ENCODE results near the gene SLIT3.

The SLIT3 gene

DNA sequence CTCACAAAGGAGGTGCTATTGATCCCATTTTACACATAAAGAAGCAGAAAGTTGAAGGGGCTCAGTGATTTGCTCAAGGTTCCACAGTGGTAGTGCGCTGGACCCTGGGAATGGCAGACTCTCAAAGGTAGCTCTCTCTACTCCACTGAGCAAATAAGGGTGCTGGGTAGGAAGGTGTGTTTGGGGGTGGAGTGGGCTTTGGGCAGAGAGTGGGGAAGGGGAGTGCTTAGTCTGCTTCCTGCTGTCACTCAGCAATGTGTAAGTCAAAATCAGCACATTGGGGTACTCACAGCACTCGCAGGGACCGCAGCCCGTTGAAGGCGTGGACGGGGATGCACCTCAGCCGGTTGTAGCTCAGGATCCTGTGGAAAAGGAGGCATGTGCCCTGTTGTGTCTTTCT is 579.0 kb downstream of the SLIT3 start:
- FAIRE-seq (no peak), DNase-seq (ENCODE audit: extremely low spot score, insufficient read length, low read depth) (no peak)

- no peak for FAIRE-seq
- DNase-seq (ENCODE audit: extremely low spot score, insufficient read length, low read depth): no peak
These were observed 579.8 kb downstream of the SLIT3 start for GRCh38 chr5:168721002-168721753.

GRCh38 chr5:168720575-168720974 is 580.4 kb downstream of the SLIT3 start:
- no peak for FAIRE-seq

DNA sequence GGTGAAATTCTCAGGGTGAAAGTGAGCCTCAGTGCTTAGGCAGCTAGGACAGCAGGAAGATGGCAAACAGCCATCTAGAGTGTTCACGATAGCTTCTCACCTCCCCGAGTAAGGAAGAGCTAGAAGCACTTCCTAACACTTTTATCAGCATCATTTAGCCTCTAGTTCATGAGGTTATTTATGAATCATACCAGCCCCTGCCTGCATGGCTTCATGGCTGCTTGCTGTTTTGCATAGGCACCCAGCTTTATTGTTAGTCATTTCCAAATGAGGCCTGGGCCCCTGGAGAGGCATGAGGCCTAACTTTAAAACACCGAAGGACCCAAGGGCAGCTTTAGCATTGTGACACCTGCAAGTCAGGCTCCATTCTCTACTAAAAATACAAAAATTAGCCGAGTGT is 586.9 kb downstream of the SLIT3 start:
- DNase-seq (ENCODE audit: extremely low spot score, insufficient read length, low read depth): no peak
- no peak for FAIRE-seq

More at GRCh38 chr5:168720575-168720974, 580.4 kb downstream of the SLIT3 start:
- DNase-seq (ENCODE audit: extremely low spot score, insufficient read length, low read depth): no peak

DNA sequence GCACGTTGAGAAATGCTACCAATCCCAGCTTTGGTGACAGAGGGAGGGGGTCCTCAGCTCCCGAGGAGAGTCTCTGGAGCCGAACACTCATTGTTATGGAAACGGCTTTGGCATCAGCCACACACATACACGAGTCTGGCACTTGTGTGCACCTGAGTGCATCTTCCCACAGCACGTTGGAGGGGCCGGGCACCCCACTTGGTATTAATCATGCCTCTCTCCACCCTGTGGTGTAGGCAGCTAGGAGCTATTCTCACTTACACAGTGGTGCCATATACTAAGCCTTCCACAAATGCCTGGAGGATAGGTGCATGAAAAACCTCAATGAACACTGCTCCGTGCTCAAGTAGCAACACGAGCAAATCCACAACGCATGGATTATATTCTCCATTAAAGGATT is 587.9 kb downstream of the SLIT3 start:
- DNase-seq (ENCODE audit: extremely low spot score, insufficient read length, low read depth) (no peak), FAIRE-seq (no peak)

- FAIRE-seq: no peak
- DNase-seq (ENCODE audit: extremely low spot score, insufficient read length, low read depth): no peak
These were observed 588.5 kb downstream of the SLIT3 start for GRCh38 chr5:168712280-168712924.

- FAIRE-seq: no peak
- DNase-seq (ENCODE audit: extremely low spot score, insufficient read length, low read depth): no peak
These were observed 590.2 kb downstream of the SLIT3 start for GRCh38 chr5:168710706-168711105.

GRCh38 chr5:168707716-168708695 is 592.9 kb downstream of the SLIT3 start:
- FAIRE-seq (no peak), DNase-seq (ENCODE audit: extremely low spot score, insufficient read length, low read depth) (no peak)

DNA sequence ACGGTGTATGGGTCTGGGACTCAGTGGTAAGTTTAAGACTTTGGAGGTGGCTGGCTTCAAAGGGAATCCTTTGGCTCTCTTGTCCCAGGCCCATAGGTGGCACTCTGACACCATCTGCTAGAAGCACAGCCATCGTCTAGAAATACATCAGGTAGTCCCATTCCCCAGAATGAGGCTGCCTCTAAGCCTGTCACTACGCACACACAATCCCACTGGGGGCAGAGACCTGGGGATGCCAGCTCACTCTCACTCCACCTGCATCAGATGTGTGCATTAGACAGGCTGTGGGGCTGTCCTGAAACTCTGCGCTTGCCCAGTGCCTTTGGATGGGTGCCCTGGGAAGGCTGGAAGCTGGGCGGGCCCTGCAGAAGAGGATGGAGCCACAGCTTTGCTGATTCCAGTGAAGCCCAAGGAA is 594.3 kb downstream of the SLIT3 start:
- no peak for FAIRE-seq
- no peak for DNase-seq (ENCODE audit: extremely low spot score, insufficient read length, low read depth)

GRCh38 chr5:168705321-168705720 is 595.6 kb downstream of the SLIT3 start:
- no peak for FAIRE-seq
- no peak for DNase-seq (ENCODE audit: extremely low spot score, insufficient read length, low read depth)

DNA sequence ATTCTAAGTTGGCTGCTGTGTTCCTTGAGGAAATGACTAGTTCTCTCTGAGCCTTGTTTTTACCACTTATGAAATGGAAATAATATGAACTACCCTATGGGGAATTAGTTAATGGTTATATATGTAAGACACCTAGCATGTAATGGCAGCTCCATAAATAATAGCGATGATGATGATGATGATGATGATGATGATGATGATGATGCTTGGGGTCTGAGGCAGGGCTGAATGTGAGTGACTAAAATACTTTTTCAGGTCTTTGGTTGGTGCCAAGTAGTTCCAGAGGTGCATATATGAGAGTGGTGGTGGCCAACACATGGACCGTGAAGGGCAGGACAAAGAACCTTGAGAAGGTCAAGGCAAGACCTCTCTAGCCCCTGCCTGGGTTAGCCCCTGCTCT is 598.4 kb downstream of the SLIT3 start:
- DNase-seq (ENCODE audit: extremely low spot score, insufficient read length, low read depth): no peak
- no peak for FAIRE-seq

GRCh38 chr5:168701641-168702040 is 599.3 kb downstream of the SLIT3 start:
- FAIRE-seq: no peak
- no peak for DNase-seq (ENCODE audit: extremely low spot score, insufficient read length, low read depth)

- DNase-seq (ENCODE audit: extremely low spot score, insufficient read length, low read depth): no peak
These were observed 601.9 kb downstream of the SLIT3 start for GRCh38 chr5:168699002-168699401.

DNA sequence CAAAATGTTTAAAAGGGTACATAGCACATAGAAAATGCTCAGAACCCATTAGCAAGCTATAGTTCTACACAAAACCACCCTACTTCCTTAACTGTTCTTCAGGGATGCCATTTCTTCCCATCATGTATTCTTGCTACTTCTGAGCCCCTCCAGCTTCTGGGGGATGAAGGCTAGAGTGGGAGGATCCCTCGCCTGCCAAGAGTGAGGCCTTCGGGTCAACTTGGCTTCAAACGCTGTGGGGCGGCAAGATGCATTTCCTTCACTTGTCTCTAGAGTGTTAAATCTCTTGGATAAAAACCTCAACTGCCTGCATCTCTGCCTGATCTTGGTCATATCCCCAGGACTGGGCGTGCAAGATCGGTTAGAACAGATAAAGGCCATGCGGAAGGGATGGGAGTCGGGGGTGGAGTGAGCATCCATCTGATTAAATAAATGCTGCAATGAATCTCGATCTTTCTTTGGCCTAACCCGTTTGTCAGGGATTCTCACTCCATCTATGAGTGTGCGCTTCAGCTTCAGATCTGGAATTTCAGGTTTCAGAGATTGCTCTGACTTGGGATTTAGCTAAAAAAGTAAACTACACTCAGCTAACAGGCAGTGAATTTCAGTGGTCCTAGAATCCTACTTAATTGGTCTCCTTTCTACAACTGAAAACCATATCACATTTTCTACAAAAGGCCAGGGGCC is 603.8 kb downstream of the SLIT3 start:
- FAIRE-seq: no peak
- DNase-seq (ENCODE audit: extremely low spot score, insufficient read length, low read depth): no peak

More at GRCh38 chr5:168699002-168699401, 601.9 kb downstream of the SLIT3 start:
- no peak for FAIRE-seq

GRCh38 chr5:168696611-168697010 is 604.3 kb downstream of the SLIT3 start:
- DNase-seq (ENCODE audit: extremely low spot score, insufficient read length, low read depth) (no peak), FAIRE-seq (no peak)

- DNase-seq (ENCODE audit: extremely low spot score, insufficient read length, low read depth): no peak
- no peak for FAIRE-seq
These were observed 605.6 kb downstream of the SLIT3 start for GRCh38 chr5:168695301-168695835.

DNA sequence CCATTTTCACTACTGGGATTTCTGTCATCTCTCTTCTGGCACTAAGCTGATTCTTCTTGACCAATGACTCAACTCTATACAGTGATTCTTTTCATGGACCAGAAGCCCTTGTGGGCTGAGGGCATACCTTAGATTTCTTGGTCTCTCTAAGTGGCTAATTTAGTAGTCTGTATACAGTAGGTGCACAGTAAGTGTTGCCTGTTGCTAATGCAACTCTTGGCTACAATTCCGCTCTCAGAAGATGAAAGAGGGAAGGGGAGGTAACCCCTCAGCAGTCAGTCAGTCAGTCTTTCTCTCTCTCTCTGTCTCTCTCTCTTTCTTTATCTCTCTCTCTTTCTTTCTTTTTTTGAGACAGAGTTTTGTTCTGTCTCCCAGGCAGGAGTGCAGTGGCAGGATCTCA is 606.6 kb downstream of the SLIT3 start:
- FAIRE-seq: no peak
- no peak for DNase-seq (ENCODE audit: extremely low spot score, insufficient read length, low read depth)

DNA sequence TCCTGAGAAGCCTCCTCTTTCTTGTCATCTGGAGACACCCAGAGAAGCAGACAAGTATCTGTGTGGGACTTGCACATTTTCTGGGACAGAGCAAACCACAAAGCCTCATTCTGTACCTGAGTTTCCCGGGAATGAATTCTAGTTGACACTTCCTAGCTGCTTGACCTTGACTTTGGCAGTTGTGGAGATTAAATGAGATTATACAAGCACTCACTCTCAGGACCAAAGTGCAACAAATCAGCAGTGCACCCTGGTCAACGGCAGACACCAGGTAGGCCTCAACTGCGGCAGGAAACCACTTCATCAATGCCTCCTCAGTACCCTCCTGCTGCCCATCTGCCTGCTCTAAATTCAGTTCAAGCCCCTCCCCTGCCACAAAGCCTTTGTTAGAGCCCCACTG is 607.1 kb downstream of the SLIT3 start:
- FAIRE-seq: no peak

DNA sequence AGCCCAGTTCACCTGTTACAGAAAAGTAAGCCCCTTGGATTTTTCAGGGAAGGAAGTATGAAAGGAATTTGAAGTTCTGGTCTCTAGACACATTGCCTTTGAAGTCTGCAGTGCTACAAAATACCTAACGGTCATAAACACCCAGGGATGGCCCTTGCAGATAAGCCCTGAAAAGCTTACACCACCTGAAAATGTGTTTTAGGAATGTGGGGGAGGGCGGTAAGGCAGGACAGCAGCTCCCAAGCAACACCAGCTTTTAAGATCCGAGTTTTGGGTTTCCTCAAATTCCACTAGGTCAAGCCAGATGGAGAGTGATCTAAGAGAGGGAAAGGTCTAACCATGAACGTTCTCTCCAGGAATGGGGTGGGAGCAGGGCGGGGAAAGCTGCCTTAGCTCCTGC is 607.6 kb downstream of the SLIT3 start:
- DNase-seq (ENCODE audit: extremely low spot score, insufficient read length, low read depth) (no peak), FAIRE-seq (no peak)

More for the DNA sequence above, 607.1 kb downstream of the SLIT3 start:
- DNase-seq (ENCODE audit: extremely low spot score, insufficient read length, low read depth): no peak

- DNase-seq (ENCODE audit: extremely low spot score, insufficient read length, low read depth): no peak
- no peak for FAIRE-seq
These were observed 609.0 kb downstream of the SLIT3 start for GRCh38 chr5:168691891-168692290.

All from GM18507 (cell line).